Right atrium auricular region (tissue), 2 donors: ENCODE measurements around the gene NKAP. TPM values are rescaled to one million over a fixed set of nuclear protein-coding genes. Genes with fewer than 3 reads are reported as not detected.
"Not testable (repeated sequence)": the region's sequence is repeated elsewhere in the genome, so short reads cannot be mapped to it uniquely, and the experiment has no call there.

Experiments used
- DNase-seq: peaks from one replicate; pipeline ENCODE4 v3.0.0-alpha.2; 2019; ENCODE audit warnings: low spot score
- H3K27ac ChIP-seq, 2 donors: fragments of 200-600 bp; sonication (generic); 1 replicate in 1 of 2; 2 replicates in 1 of 2; pipeline ENCODE4 v1.5.1; 2016 to 2019
- H3K27me3 ChIP-seq, 2 donors: fragments of 200-600 bp; sonication (generic); one replicate each; pipeline versions ENCODE4 v1.5.1 to v1.6.0; 2017 to 2019
- H3K36me3 ChIP-seq: fragments of 200-600 bp; sonication (generic); one replicate; pipeline ENCODE4 v1.5.1; 2016
- H3K4me1 ChIP-seq, 2 donors: fragments of 200-600 bp; sonication (generic); one replicate each; pipeline versions ENCODE4 v1.5.1 to v1.6.0; 2017 to 2019
- H3K4me3 ChIP-seq, 2 donors: fragments of 200-600 bp; sonication (generic); 1 replicate in 1 of 2; 2 replicates in 1 of 2; pipeline ENCODE4 v1.5.1; 2017 to 2019; ENCODE audit warnings: mild to moderate bottlenecking in 1 of 2, moderate library complexity in 1 of 2
- H3K9me3 ChIP-seq, 2 donors: fragments of 200-600 bp; sonication (generic); one replicate each; pipeline ENCODE4 v1.5.1; 2019
- total RNA-seq, 2 donors: library from RNA; depleted of rRNA; stranded (reverse); fragments of >200 nt; gene quantifications; one replicate each; pipeline ENCODE4 v1.1.0, GENCODE V29; 2016
- TF ChIP-seq, protein P1 (sequence below), 2 donors: fragments of 200-600 bp; sonication (generic); IDR thresholded peaks; one replicate each; pipeline ENCODE4 v1.5.1; 2019; ENCODE audit warnings: antibody characterized with exemption in 2 of 2

NKAP gene
- total RNA-seq, 2 donors from 2014 or later: 3.5 to 5.3 TPM

DNA sequence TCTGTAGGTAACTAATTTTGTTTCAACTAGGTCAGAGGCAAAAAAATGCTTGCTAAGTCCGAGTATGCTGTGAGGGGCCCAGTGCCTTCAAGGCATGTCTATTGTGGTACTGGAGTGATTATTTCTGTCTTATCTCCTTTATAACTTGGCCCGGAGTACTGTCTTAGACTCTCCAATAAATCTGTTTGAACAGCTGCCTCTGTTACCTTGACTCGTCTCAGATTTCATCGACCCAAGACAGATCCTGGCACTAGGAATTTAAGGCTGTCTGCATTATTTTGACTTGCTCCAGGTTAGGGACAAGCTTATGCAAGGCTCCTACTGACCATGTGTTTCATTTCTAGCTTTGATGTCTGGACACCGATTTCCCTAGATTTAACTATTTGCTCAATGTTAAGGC is 41.1 kb upstream of the NKAP start:
- no peak for DNase-seq
- Histone ChIP-seq H3K9me3 (no peaks in the 10 kb centered on the region), H3K4me3 (no peak overlapping the region), H3K27me3 (no peaks in the 10 kb centered on the region), H3K36me3 (no peaks in the 10 kb centered on the region), H3K27ac (no peak overlapping the region), H3K4me1 (no peaks in the 10 kb centered on the region)
- TF ChIP-seq, protein P1, sequence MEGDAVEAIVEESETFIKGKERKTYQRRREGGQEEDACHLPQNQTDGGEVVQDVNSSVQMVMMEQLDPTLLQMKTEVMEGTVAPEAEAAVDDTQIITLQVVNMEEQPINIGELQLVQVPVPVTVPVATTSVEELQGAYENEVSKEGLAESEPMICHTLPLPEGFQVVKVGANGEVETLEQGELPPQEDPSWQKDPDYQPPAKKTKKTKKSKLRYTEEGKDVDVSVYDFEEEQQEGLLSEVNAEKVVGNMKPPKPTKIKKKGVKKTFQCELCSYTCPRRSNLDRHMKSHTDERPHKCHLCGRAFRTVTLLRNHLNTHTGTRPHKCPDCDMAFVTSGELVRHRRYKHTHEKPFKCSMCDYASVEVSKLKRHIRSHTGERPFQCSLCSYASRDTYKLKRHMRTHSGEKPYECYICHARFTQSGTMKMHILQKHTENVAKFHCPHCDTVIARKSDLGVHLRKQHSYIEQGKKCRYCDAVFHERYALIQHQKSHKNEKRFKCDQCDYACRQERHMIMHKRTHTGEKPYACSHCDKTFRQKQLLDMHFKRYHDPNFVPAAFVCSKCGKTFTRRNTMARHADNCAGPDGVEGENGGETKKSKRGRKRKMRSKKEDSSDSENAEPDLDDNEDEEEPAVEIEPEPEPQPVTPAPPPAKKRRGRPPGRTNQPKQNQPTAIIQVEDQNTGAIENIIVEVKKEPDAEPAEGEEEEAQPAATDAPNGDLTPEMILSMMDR (IDR thresholded peaks at IDR 0.05): no peak

DNA sequence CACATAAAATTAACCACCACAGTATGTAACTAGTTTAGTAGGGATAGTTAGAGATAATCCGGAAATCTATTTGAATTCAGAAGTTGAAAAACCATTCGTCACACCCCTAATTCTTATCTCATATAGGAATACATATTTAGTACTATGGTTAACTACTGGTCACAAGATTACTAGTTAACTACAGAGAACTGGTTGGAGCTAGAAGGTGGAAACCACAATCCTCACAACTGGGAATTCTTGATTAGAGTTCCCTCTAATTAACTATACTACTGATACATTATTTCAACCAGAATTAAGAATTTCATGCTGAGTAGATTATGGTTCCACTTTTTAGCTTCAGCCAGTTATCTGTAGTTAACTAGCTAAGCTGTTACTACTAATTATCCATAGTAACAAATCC is 39.9 kb upstream of the NKAP start:
- Histone ChIP-seq H3K9me3 (no peaks in the 10 kb centered on the region), H3K36me3 (no peaks in the 10 kb centered on the region), H3K27ac (no peak overlapping the region), H3K4me1 (no peaks in the 10 kb centered on the region), H3K4me3 (no peak overlapping the region), H3K27me3 (no peaks in the 10 kb centered on the region)
- TF ChIP-seq, protein P1 (IDR thresholded peaks at IDR 0.05): no peak
- no peak for DNase-seq

DNA sequence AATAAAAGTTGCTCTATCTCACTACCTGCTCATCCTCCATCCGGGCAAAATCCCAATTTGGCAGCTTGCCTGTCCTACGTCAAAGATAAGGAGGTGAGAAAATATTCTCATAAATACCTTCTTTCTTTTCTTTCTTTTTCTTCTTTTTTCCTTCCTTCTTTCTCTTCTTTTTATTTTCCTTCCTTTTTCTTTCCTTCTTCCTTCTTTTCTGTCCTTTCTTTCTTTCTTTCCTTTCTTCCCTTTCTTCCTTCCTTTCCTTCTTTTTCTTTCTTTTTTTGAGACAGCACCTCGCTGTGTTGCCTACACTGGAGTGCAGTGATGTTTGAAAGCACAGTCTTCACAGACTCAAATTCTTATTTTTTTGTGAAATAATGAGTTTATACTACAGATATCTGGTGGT is 38.6 kb upstream of the NKAP start:
- TF ChIP-seq, protein P1 (IDR thresholded peaks at IDR 0.05): no peak
- Histone ChIP-seq H3K27me3 (no peaks in the 10 kb centered on the region), H3K4me1 (no peaks in the 10 kb centered on the region), H3K4me3 (no peak overlapping the region), H3K36me3 (no peaks in the 10 kb centered on the region), H3K9me3 (no peaks in the 10 kb centered on the region), H3K27ac (no peak overlapping the region)
- no peak for DNase-seq

DNA sequence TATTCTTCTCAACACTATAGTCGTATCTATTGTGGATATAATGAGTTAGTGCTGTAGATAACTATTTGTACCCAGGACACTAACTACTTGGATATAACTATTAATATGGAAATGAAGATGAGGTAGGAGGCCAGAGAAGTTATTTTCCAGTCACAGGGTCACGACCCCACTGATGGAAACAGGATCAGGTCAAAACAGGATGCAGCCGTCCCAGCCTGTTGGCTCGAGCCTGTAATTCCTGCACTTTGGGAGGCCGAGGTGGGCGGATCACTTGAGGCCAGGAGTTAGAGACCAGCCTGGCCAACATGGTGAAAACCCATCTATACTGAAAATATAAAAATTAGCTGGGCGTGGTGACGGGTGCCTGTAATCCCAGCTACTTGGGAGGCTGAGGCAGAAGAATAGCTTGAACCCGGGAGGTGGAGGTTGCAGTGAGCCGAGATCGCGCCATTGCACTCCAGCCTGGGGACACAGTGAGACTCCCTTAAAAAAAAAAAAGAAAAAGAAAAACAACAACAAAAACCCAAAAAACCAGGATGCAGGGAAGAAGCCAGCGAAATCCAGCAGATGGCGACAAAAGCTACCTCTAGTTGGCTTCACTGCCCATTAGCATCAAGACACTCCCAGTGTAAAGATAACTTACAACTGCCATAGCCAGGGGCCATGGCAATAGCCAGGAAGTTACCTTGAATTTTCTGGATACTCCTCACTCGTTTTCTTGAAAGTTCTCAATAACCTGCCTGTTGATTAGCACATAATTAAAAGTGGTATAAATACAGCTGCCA is 37.9 kb upstream of the NKAP start:
- TF ChIP-seq, protein P1 (IDR thresholded peaks at IDR 0.05): peak in 1 of 2 donors; percentile 55
- Histone ChIP-seq H3K27ac (no peak overlapping the region), H3K27me3 (no peaks in the 10 kb centered on the region), H3K9me3 (no peaks in the 10 kb centered on the region), H3K36me3 (no peaks in the 10 kb centered on the region), H3K4me3 (no peak overlapping the region), H3K4me1 (no peaks in the 10 kb centered on the region)
- no peak for DNase-seq

DNA sequence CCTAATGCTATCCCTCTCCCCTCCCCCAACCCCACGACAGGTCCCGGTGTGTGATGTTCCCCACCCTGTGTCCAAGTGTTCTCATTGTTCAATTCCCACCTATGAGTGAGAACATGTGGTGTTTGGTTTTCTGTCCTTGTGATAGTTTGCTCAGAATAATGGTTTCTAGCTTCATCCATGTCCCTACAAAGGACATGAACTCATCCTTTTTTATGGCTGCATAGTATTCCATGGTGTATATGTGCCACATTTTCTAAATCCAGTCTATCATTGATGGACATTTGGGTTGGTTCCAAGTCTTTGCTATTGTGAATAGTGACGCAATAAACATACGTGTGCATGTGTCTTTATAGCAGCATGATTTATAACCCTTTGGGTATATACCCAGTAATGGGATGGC is 33.6 kb upstream of the NKAP start:
- not testable (repeated sequence) for H3K4me3 ChIP-seq, H3K4me1 ChIP-seq, H3K9me3 ChIP-seq, H3K27ac ChIP-seq, DNase-seq, H3K27me3 ChIP-seq, H3K36me3 ChIP-seq

DNA sequence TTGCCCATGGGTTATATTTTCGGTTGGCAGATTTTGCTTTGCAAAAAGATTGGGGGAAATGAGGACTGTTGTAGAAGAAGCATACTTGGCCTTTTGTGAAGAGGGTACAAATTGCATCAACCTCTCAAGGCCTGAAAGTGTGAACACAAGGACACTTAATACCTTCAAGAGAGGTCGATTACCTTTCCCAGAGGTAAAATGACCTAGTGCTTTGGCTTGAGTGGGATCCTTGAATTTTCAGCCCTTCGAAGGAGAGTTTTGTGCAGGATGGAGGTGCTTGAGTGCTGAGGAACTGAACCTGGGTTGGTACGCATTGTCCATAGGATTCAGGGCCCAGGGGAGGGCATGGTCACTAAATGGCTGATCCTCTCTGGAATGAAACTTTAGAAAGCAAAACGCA is 27.6 kb upstream of the NKAP start:
- H3K9me3 ChIP-seq: no peaks in the 10 kb centered on the region
- H3K4me3 ChIP-seq: no peak overlapping the region
- H3K27ac ChIP-seq: no peak overlapping the region
- no peak for DNase-seq
- TF ChIP-seq, protein P1 (IDR thresholded peaks at IDR 0.05): no peak
- H3K36me3 ChIP-seq: no peaks in the 10 kb centered on the region
- H3K27me3 ChIP-seq: no peaks in the 10 kb centered on the region
- H3K4me1 ChIP-seq: no peaks in the 10 kb centered on the region
